ENCODE results near the gene HSPA13. TPM values are rescaled to one million over a fixed set of nuclear protein-coding genes. Genes with fewer than 3 reads are reported as not detected.
A peak's percentile ranks its signal among the peaks of the same experiment; 100 is the strongest.

HSPA13 gene
- 64.3 to 86.2 TPM (median 85.0 TPM) in 3 replicates for total RNA-seq
- long read RNA-seq, transcript HSPA13-201 (5 exons, 3,986 nt), result major isoform, 168 of 179 reads
- long read RNA-seq, partial matches to known transcripts, result 4 of 179 reads
- long read RNA-seq, other reads (novel, unspliced or antisense), result 7 of 179 reads

GRCh38 chr21:14382835-14383595, at the start of gene HSPA13:
Gene HSPA13, minus strand, starts transcription at chr21:14383146. Its CDS starts 27 bp downstream, at chr21:14383119.
- Mint-ChIP-seq H3K4me3 (ENCODE audit: unreplicated experiment) (peak within 1 kb of the TSS; percentile 99), H3K27ac (ENCODE audit: unreplicated experiment) (peak within 1 kb of the TSS; percentile 100), H3K9me3 (ENCODE audit: low read depth) (no peaks in the 10 kb centered on the region), H3K27me3 (ENCODE audit: low read depth) (no peaks in the 10 kb centered on the region), H3K4me1 (ENCODE audit: low read depth) (peaks cover 39% of the 10 kb centered on the region), H3K36me3 (ENCODE audit: low read depth) (peaks cover 7% of the 10 kb centered on the region)
- DNase-seq (ENCODE audit: low spot score), result peak; percentile 100
- TF ChIP-seq, protein P1, sequence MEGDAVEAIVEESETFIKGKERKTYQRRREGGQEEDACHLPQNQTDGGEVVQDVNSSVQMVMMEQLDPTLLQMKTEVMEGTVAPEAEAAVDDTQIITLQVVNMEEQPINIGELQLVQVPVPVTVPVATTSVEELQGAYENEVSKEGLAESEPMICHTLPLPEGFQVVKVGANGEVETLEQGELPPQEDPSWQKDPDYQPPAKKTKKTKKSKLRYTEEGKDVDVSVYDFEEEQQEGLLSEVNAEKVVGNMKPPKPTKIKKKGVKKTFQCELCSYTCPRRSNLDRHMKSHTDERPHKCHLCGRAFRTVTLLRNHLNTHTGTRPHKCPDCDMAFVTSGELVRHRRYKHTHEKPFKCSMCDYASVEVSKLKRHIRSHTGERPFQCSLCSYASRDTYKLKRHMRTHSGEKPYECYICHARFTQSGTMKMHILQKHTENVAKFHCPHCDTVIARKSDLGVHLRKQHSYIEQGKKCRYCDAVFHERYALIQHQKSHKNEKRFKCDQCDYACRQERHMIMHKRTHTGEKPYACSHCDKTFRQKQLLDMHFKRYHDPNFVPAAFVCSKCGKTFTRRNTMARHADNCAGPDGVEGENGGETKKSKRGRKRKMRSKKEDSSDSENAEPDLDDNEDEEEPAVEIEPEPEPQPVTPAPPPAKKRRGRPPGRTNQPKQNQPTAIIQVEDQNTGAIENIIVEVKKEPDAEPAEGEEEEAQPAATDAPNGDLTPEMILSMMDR (IDR thresholded peaks at IDR 0.05), result peak; percentile 26

- no peak overlapping the region for H3K27ac Mint-ChIP-seq (ENCODE audit: unreplicated experiment)
- TF ChIP-seq, protein P1 (IDR thresholded peaks at IDR 0.05), result no peak
- H3K27me3 Mint-ChIP-seq (ENCODE audit: low read depth), result peaks cover 2% of the 10 kb centered on the region
- H3K4me3 Mint-ChIP-seq (ENCODE audit: unreplicated experiment), result no peak overlapping the region
- no peaks in the 10 kb centered on the region for H3K4me1 Mint-ChIP-seq (ENCODE audit: low read depth)
- peaks cover 1% of the 10 kb centered on the region for H3K36me3 Mint-ChIP-seq (ENCODE audit: low read depth)
- peaks cover 35% of the 10 kb centered on the region for H3K9me3 Mint-ChIP-seq (ENCODE audit: low read depth)
- no peak for DNase-seq (ENCODE audit: low spot score)
Observed at GRCh38 chr21:14418920-14419319, 36.0 kb upstream of the HSPA13 start.

DNA sequence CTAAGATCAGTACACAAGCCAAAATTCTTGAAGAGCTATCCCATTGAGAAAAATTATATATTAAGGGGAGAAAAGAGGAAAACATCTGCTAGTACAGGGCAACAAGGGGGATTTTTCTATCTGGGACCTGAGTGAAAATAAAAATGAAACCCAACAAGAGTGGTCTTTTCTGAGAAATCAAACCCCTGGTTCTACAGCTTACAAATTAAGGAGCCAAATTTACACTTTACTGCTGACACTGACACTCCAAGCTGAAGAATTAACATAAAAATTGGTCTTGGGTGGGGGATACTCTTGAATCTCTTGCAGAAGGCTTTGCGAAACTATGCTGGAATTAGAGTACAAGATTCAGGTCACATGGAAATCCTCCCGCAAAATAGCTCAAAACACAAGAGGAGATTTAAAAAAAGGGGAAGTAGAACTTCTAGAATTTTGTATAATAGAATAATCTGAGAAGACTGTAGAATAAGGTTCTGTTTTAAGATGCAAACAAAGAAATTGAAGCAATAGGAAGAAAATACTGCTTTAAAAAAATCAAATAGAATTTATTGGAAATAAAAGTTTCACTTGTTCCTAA, 32.1 kb upstream of the HSPA13 start:
- Mint-ChIP-seq H3K9me3 (ENCODE audit: low read depth) (peaks cover 23% of the 10 kb centered on the region), H3K36me3 (ENCODE audit: low read depth) (peaks cover 1% of the 10 kb centered on the region), H3K4me1 (ENCODE audit: low read depth) (no peaks in the 10 kb centered on the region), H3K4me3 (ENCODE audit: unreplicated experiment) (no peak overlapping the region), H3K27ac (ENCODE audit: unreplicated experiment) (no peak overlapping the region), H3K27me3 (ENCODE audit: low read depth) (no peaks in the 10 kb centered on the region)
- TF ChIP-seq, protein P1 (IDR thresholded peaks at IDR 0.05), result no peak
- DNase-seq (ENCODE audit: low spot score), result no peak

- Mint-ChIP-seq H3K4me3 (ENCODE audit: unreplicated experiment) (no peak overlapping the region), H3K27ac (ENCODE audit: unreplicated experiment) (no peak overlapping the region), H3K9me3 (ENCODE audit: low read depth) (peaks cover 8% of the 10 kb centered on the region), H3K36me3 (ENCODE audit: low read depth) (peaks cover 1% of the 10 kb centered on the region), H3K27me3 (ENCODE audit: low read depth) (peaks cover 24% of the 10 kb centered on the region), H3K4me1 (ENCODE audit: low read depth) (no peaks in the 10 kb centered on the region)
- no peak for DNase-seq (ENCODE audit: low spot score)
- TF ChIP-seq, protein P1 (IDR thresholded peaks at IDR 0.05), result no peak
Observed at GRCh38 chr21:14405962-14406361, 23.0 kb upstream of the HSPA13 start.

- TF ChIP-seq, protein P1 (IDR thresholded peaks at IDR 0.05), result no peak
- Mint-ChIP-seq H3K27ac (ENCODE audit: unreplicated experiment) (no peak overlapping the region), H3K9me3 (ENCODE audit: low read depth) (peaks cover 8% of the 10 kb centered on the region), H3K36me3 (ENCODE audit: low read depth) (peaks cover 1% of the 10 kb centered on the region), H3K4me1 (ENCODE audit: low read depth) (no peaks in the 10 kb centered on the region), H3K4me3 (ENCODE audit: unreplicated experiment) (no peak overlapping the region), H3K27me3 (ENCODE audit: low read depth) (peaks cover 24% of the 10 kb centered on the region)
- DNase-seq (ENCODE audit: low spot score), result no peak
Observed at GRCh38 chr21:14405225-14405624, 22.3 kb upstream of the HSPA13 start.

All from chondrocyte (in vitro differentiated cells).